Subcutaneous abdominal adipose tissue (tissue), 5 donors: ENCODE data around the gene ANKIB1.

ENCODE experiments used
- H3K27ac ChIP-seq: one replicate; pipeline ENCODE4 v1.7.0; 2013; ENCODE audit warnings: low read depth, mild to moderate bottlenecking, inconsistent platforms, low read length, moderate library complexity
- H3K27me3 ChIP-seq, 5 donors: one replicate each; pipeline ENCODE4 v1.7.0; 2013; ENCODE audit warnings: low read length in 5 of 5, inconsistent platforms in 1 of 5; ENCODE audit not compliant: control insufficient read depth in 5 of 5, insufficient read depth in 4 of 5
- H3K36me3 ChIP-seq, 5 donors: one replicate each; pipeline ENCODE4 v1.7.0; 2013; ENCODE audit warnings: low read length in 5 of 5; ENCODE audit not compliant: control insufficient read depth in 5 of 5, insufficient read depth in 5 of 5
- H3K4me1 ChIP-seq, 5 donors: one replicate each; pipeline ENCODE4 v1.7.0; 2013; ENCODE audit warnings: low read length in 5 of 5, mild to moderate bottlenecking in 3 of 5, moderate library complexity in 1 of 5; ENCODE audit not compliant: control insufficient read depth in 5 of 5, insufficient read depth in 5 of 5
- H3K4me3 ChIP-seq, 5 donors: one replicate each; pipeline ENCODE4 v1.7.0; 2013; ENCODE audit warnings: low read length in 5 of 5, low read depth in 1 of 5
- H3K9ac ChIP-seq, 5 donors: one replicate each; pipeline ENCODE4 v1.7.0; 2013; ENCODE audit warnings: low read length in 5 of 5, mild to moderate bottlenecking in 4 of 5, moderate library complexity in 3 of 5
- H3K9me3 ChIP-seq, 5 donors: one replicate each; pipeline ENCODE4 v1.7.0; 2013; ENCODE audit warnings: low read length in 5 of 5; ENCODE audit not compliant: control insufficient read depth in 5 of 5
- donor health status: healthy.
- donor health status: healthy.
- donor health status: healthy.
- donor health status: healthy.
- donor health status: healthy.

Gene ANKIB1

GRCh38 chr7:92260248-92260781, 14.5 kb downstream of the ANKIB1 start:
- H3K9ac ChIP-seq = no peak overlapping the region
- H3K27me3 ChIP-seq = no peaks in the 10 kb centered on the region
- peaks cover 0 to 4% (median 2%) of the 10 kb centered on the region in 5 donors for H3K9me3 ChIP-seq
- peaks cover 0 to 5% (median 0%) of the 10 kb centered on the region in 5 donors for H3K36me3 ChIP-seq
- H3K4me3 ChIP-seq = no peak overlapping the region
- H3K4me1 ChIP-seq = peaks cover 0 to 3% (median under 1%) of the 10 kb centered on the region in 5 donors
- no peak overlapping the region for H3K27ac ChIP-seq

- Histone ChIP-seq H3K9me3 (peaks cover 0 to 4% (median 2%) of the 10 kb centered on the region in 5 donors), H3K4me3 (no peak overlapping the region), H3K9ac (no peak overlapping the region), H3K36me3 (peaks cover 0 to 10% (median 0%) of the 10 kb centered on the region in 5 donors), H3K4me1 (no peaks in the 10 kb centered on the region), H3K27ac (no peak overlapping the region), H3K27me3 (no peaks in the 10 kb centered on the region)
These were observed 20.9 kb downstream of the ANKIB1 start for GRCh38 chr7:92266415-92267241.

GRCh38 chr7:92268921-92269320, 23.1 kb downstream of the ANKIB1 start:
- Histone ChIP-seq H3K9ac (no peak overlapping the region), H3K9me3 (peaks cover 0 to 3% (median 0%) of the 10 kb centered on the region in 5 donors), H3K27me3 (no peaks in the 10 kb centered on the region), H3K4me1 (no peaks in the 10 kb centered on the region), H3K4me3 (no peak overlapping the region), H3K36me3 (peaks cover 0 to 6% (median 0%) of the 10 kb centered on the region in 5 donors), H3K27ac (no peak overlapping the region)

- Histone ChIP-seq H3K4me3 (no peak overlapping the region), H3K27ac (no peak overlapping the region), H3K9ac (peak overlapping the region in 1 of 5 donors; percentile 2), H3K27me3 (no peaks in the 10 kb centered on the region), H3K4me1 (peaks cover 0 to 8% (median 3%) of the 10 kb centered on the region in 5 donors), H3K9me3 (peaks cover 0 to 3% (median 0%) of the 10 kb centered on the region in 5 donors), H3K36me3 (no peaks in the 10 kb centered on the region)
These were observed 29.6 kb downstream of the ANKIB1 start for GRCh38 chr7:92275327-92275726.

- H3K4me1 ChIP-seq = peaks cover 0 to 8% (median 3%) of the 10 kb centered on the region in 5 donors
- no peaks in the 10 kb centered on the region for H3K36me3 ChIP-seq
- H3K27ac ChIP-seq = no peak overlapping the region
- no peaks in the 10 kb centered on the region for H3K27me3 ChIP-seq
- H3K9me3 ChIP-seq = peaks cover 0 to 3% (median 0%) of the 10 kb centered on the region in 5 donors
- no peak overlapping the region for H3K9ac ChIP-seq
- no peak overlapping the region for H3K4me3 ChIP-seq
These were observed 30.7 kb downstream of the ANKIB1 start for GRCh38 chr7:92276460-92276864.

GRCh38 chr7:92279396-92280031, 33.7 kb downstream of the ANKIB1 start:
- peak overlapping the region in 1 of 5 donors; percentile 32 for H3K9ac ChIP-seq
- no peaks in the 10 kb centered on the region for H3K36me3 ChIP-seq
- H3K9me3 ChIP-seq = no peaks in the 10 kb centered on the region
- no peak overlapping the region for H3K27ac ChIP-seq
- no peak overlapping the region for H3K4me3 ChIP-seq
- peaks cover 0 to 8% (median 3%) of the 10 kb centered on the region in 5 donors for H3K4me1 ChIP-seq
- no peaks in the 10 kb centered on the region for H3K27me3 ChIP-seq

GRCh38 chr7:92281031-92281430, 35.3 kb downstream of the ANKIB1 start:
- Histone ChIP-seq H3K9ac (no peak overlapping the region), H3K27ac (no peak overlapping the region), H3K36me3 (no peaks in the 10 kb centered on the region), H3K27me3 (no peaks in the 10 kb centered on the region), H3K4me3 (no peak overlapping the region), H3K4me1 (peaks cover 0 to 8% (median 3%) of the 10 kb centered on the region in 5 donors), H3K9me3 (no peaks in the 10 kb centered on the region)

GRCh38 chr7:92282221-92282814, 36.5 kb downstream of the ANKIB1 start:
- Histone ChIP-seq H3K27me3 (no peaks in the 10 kb centered on the region), H3K4me1 (peaks cover 0 to 8% (median 3%) of the 10 kb centered on the region in 5 donors), H3K27ac (no peak overlapping the region), H3K9me3 (no peaks in the 10 kb centered on the region), H3K4me3 (no peak overlapping the region), H3K9ac (no peak overlapping the region), H3K36me3 (no peaks in the 10 kb centered on the region)

GRCh38 chr7:92282930-92283329, 37.2 kb downstream of the ANKIB1 start:
- no peak overlapping the region for H3K9ac ChIP-seq
- H3K4me3 ChIP-seq = no peak overlapping the region
- peaks cover 0 to 8% (median 3%) of the 10 kb centered on the region in 5 donors for H3K4me1 ChIP-seq
- no peaks in the 10 kb centered on the region for H3K9me3 ChIP-seq
- H3K27me3 ChIP-seq = no peaks in the 10 kb centered on the region
- H3K27ac ChIP-seq = no peak overlapping the region
- H3K36me3 ChIP-seq = no peaks in the 10 kb centered on the region
